NT2/D1 (cell line): ENCODE measurements around the gene TRIM3.
A peak's percentile ranks its signal among the peaks of the same experiment; 100 is the strongest.

Source experiments
- DNase-seq: peaks from one replicate; pipeline ENCODE4 v3.0.0-alpha.2; 2011; ENCODE audit warnings: low read depth, low spot score
- H3K27me3 ChIP-seq: 2 replicates; pipeline ENCODE4 v1.6.0; 2011; ENCODE audit warnings: mild to moderate bottlenecking; ENCODE audit not compliant: insufficient read length, insufficient read depth
- H3K36me3 ChIP-seq: 2 replicates; pipeline ENCODE4 v1.6.1; 2011; ENCODE audit warnings: mild to moderate bottlenecking, low read length, mixed read lengths; ENCODE audit not compliant: insufficient read depth, insufficient read length
- H3K4me1 ChIP-seq: 2 replicates; pipeline ENCODE4 v1.5.1; 2011; ENCODE audit not compliant: insufficient read depth, insufficient read length
- H3K4me3 ChIP-seq: 2 replicates; pipeline ENCODE4 v1.5.1; 2011; ENCODE audit warnings: low read depth; ENCODE audit not compliant: insufficient read length
- H3K9ac ChIP-seq: 2 replicates; pipeline ENCODE4 v1.6.0; 2011; ENCODE audit warnings: low read depth; ENCODE audit not compliant: insufficient read length
- H3K9me3 ChIP-seq: 2 replicates; pipeline ENCODE4 v1.5.1; 2011; ENCODE audit warnings: mild to moderate bottlenecking, low read length; ENCODE audit not compliant: insufficient read depth
- SUZ12 ChIP-seq: IDR thresholded peaks from 2 replicates; pipeline ENCODE4 v1.6.1; 2011; ENCODE audit not compliant: insufficient read length, insufficient read depth; ENCODE audit errors: extremely low read depth
- YY1 ChIP-seq: IDR thresholded peaks from 2 replicates; pipeline ENCODE4 v1.6.1; 2011; ENCODE audit not compliant: insufficient read length, insufficient read depth
- ZNF274 ChIP-seq: IDR thresholded peaks from 2 replicates; pipeline ENCODE4 v1.6.1; 2011; ENCODE audit warnings: mild to moderate bottlenecking, low read depth, low read length

The TRIM3 gene

DNA sequence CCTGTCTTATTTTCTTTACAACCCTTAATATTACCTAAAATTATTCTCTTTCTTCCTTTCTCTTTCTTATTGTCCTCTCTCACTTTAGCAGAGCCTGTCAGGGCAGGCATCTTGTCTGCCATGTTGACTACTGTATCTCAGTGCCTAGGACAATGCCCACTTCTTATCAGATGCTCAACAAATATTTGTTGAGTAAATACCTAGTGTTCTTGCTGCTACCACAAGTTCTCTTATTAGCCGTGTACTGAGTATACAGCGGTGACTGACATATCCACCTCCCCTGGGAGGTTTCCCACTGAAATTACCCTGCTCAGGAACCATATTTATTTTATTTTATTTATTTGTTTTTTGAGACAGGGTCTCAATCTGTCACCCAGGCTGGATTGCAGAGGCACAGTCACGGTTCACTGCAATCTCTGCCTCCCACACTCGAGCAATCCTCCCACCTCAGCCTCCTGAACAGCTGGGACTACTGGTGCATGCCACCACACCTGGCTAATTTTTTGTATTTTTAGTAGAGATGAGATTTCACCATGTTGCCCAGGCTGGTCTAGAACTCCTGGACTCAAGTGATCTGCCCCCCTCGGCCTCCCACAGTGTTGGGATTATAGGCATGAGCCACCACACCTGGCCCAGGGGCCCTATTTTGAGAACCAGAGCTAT, 39.6 kb downstream of the TRIM3 start:
- Histone ChIP-seq H3K27me3 (no peaks in the 10 kb centered on the region), H3K9ac (no peak overlapping the region), H3K9me3 (no peaks in the 10 kb centered on the region), H3K4me3 (no peak overlapping the region), H3K4me1 (no peaks in the 10 kb centered on the region), H3K36me3 (no peaks in the 10 kb centered on the region)
- no peak for DNase-seq
- no peak for TF ChIP-seq SUZ12
- TF ChIP-seq YY1 = no peak
- TF ChIP-seq ZNF274 = no peak

DNA sequence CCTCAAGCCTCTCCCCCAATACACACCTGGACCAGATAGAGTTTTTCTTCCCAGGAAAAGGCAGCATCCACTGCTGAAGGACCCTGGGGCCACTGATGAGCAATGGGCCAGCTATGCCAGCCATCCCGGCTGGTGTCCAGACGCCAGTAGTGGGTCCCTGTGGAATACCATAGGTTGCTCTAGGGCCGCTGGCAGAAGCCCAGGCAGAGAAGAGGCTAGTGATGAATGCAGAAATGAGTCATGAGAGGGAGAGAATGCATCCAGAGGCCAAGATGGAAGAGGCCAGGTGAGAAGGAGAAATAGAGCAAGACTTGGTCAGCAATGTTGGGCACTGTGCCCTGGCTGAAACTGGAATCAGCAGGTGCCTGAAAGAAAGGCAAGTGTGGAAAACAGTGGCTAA, 41.9 kb downstream of the TRIM3 start:
- TF ChIP-seq SUZ12 = no peak
- TF ChIP-seq ZNF274 = no peak
- TF ChIP-seq YY1 = no peak
- no peaks in the 10 kb centered on the region for H3K4me1 ChIP-seq
- no peaks in the 10 kb centered on the region for H3K36me3 ChIP-seq
- no peak for DNase-seq
- no peak overlapping the region for H3K4me3 ChIP-seq
- H3K9me3 ChIP-seq = no peaks in the 10 kb centered on the region
- no peaks in the 10 kb centered on the region for H3K27me3 ChIP-seq
- no peak overlapping the region for H3K9ac ChIP-seq

DNA sequence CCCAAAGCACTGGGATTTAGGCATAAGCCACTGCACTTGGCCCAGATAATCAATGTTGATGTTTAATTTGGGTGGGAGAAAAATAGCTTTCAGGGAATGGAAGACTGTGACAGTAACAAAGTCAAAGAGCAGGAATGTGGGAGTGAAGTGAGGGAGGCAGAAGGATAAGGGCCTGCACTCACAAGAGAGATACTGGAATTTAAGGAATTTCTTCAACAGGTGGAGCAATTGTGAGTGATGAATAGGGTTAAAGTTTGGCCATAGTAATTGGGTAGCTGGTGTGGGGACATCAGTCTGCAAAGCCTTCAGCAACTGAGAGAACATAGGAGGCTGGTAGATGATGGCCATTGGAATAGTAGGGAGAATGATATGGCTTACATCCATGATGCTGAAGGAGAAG, 46.2 kb downstream of the TRIM3 start:
- H3K4me3 ChIP-seq = no peak overlapping the region
- peak; percentile 39 for DNase-seq
- no peaks in the 10 kb centered on the region for H3K27me3 ChIP-seq
- no peaks in the 10 kb centered on the region for H3K9me3 ChIP-seq
- no peaks in the 10 kb centered on the region for H3K36me3 ChIP-seq
- no peak overlapping the region for H3K9ac ChIP-seq
- TF ChIP-seq SUZ12 (no peak), YY1 (no peak), ZNF274 (no peak)
- no peaks in the 10 kb centered on the region for H3K4me1 ChIP-seq

DNA sequence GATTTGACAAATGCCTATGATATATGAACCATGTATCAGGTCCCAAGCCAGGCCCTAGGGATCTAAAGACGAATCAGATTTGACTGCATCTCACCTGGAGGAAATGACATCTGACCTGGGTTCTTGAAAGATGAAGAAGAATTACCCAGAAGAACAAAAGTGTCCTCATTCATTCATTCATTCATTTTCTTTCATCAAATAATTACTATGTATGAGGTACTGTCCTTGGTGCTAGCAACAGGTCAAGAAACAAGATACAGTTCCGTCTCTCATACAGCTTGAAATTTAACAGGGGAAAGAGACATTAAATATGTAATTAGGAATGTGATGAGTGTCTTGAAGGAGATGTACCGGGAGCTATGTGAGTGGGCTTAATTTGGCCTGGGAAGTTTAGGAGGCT, 53.1 kb downstream of the TRIM3 start:
- no peaks in the 10 kb centered on the region for H3K9me3 ChIP-seq
- no peaks in the 10 kb centered on the region for H3K36me3 ChIP-seq
- no peak for TF ChIP-seq ZNF274
- TF ChIP-seq SUZ12 = no peak
- TF ChIP-seq YY1 = no peak
- DNase-seq = no peak
- peaks cover 30% of the 10 kb centered on the region for H3K27me3 ChIP-seq
- no peak overlapping the region for H3K4me3 ChIP-seq
- H3K4me1 ChIP-seq = peaks cover 3% of the 10 kb centered on the region
- H3K9ac ChIP-seq = no peak overlapping the region

DNA sequence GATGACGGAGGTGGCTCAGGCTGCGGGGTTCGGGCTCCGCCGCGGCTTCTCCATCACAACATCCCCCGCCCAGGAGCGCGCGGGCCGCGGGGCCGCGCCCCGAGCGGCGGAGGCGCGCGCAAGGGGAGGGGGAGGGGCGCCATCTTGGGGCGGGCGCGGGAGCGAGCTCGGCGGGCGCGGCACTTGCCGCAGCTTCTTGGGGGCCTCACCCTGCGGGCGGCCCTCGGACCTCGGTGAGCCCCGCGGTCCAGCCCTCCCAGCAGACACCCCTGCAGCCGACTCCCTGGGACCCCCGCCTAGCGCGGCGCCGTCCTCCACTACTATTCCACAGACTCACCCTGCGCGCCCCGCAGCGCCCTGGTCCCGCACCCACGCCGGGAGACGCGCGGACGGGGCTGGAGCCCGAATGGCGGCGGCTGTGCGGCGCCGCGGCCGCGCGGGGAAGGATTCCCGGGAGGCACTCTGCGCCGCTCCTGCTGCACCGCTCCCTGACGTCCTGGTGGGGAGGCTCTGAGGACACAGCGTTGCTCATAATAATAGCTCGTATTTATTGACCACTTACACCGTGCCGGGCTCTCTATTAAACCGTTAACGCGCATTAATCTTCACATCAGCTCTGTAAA, 54.6 kb downstream of the TRIM3 start, which contains the start of gene APBB1:
APBB1 (minus strand) TSS at position 86 of the 623 bp plus-strand sequence. CDS start 7,747 bp downstream, outside the sequence.
- peaks cover 30% of the 10 kb centered on the region for H3K27me3 ChIP-seq
- H3K36me3 ChIP-seq = no peaks in the 10 kb centered on the region
- peak within 1 kb of the TSS; percentile 76 for H3K4me3 ChIP-seq
- no peaks in the 10 kb centered on the region for H3K9me3 ChIP-seq
- peak within 1 kb of the TSS; percentile 86 for H3K9ac ChIP-seq
- peaks cover 3% of the 10 kb centered on the region for H3K4me1 ChIP-seq
- DNase-seq = no peak
- TF ChIP-seq YY1 (peak; percentile 25), SUZ12 (peak; percentile 44), ZNF274 (no peak)

DNA sequence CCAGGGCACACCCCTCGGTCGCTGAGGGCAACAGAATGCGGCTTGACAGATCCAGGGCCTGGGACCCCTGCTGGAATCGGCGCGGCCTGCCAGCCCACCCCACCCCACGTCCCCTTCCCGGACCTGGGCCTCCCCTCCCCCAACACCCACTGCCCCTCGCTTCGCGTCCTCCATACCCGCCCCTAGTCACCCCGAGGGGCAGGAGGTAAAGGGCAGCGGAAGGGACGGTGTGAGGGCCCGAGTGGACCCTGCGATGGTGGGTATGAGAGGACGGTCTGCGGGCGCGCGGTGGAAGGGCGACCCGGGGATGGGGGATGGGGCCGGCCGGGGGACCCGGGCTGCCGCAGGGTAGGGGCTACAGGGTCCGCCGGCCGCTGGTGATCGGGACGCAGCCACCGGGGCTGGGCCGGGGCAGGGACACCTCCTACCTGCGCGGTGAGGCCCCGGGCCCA, 55.2 kb downstream of the TRIM3 start:
- Histone ChIP-seq H3K4me3 (peak overlapping the region; percentile 76), H3K9me3 (no peaks in the 10 kb centered on the region), H3K36me3 (no peaks in the 10 kb centered on the region), H3K27me3 (peaks cover 30% of the 10 kb centered on the region), H3K4me1 (peaks cover 3% of the 10 kb centered on the region), H3K9ac (peak overlapping the region; percentile 86)
- no peak for DNase-seq
- TF ChIP-seq YY1 (no peak), SUZ12 (no peak), ZNF274 (no peak)

DNA sequence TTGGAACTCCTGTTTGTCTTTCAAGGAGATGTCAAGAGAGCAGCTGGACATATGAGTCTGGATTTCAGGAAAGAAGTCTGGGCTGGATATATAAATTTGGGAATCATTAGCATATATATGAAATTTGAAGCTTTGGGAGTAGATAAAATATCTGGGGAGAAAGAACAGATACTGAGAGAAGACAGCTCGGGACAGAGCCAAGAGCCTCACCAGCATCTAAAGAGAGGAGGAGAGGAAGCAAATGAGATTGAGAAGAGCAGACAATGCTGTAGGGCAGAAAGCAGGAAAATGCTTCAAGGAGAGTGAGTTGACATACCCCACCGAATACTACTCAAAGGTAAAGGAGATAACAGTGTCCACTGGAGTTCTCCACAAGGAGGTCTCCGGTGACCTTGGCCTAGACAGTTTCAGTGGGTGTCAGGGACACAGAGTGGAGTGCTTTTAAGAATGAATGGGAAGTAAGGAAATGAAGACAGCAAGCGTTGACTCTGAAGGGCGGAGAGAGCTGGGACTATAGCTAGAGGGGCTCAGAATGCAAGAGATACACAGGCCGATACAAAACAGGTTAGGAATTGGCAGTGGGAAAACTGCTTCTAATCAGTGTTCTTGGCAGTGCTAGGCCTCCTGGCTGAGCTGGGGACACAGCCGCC, 55.7 kb downstream of the TRIM3 start:
- H3K9me3 ChIP-seq = no peaks in the 10 kb centered on the region
- DNase-seq = no peak
- peaks cover 30% of the 10 kb centered on the region for H3K27me3 ChIP-seq
- peak overlapping the region; percentile 76 for H3K4me3 ChIP-seq
- H3K36me3 ChIP-seq = no peaks in the 10 kb centered on the region
- H3K4me1 ChIP-seq = peaks cover 3% of the 10 kb centered on the region
- no peak for TF ChIP-seq YY1
- TF ChIP-seq SUZ12 = no peak
- TF ChIP-seq ZNF274 = no peak
- H3K9ac ChIP-seq = peak overlapping the region; percentile 14

DNA sequence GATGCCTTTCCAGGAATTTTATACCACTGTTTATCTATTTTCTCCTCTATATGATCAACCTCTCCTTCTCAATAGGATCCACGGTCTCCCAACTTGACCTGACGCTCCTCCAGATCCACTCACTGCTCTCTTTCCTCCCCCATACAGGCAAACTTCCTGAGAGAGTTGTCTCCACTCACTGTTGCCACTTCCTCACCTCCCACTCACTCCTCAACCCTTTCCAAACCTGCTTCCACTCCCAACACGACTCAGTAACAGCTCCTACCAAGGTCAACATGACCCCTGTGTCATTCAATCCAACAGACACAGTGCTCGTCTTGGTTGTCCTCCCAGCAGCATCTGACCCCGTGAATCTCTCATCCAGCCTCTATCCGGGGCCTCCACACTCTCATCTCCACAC, 57.9 kb downstream of the TRIM3 start:
- peaks cover 26% of the 10 kb centered on the region for H3K27me3 ChIP-seq
- no peak overlapping the region for H3K9ac ChIP-seq
- H3K4me1 ChIP-seq = peaks cover 3% of the 10 kb centered on the region
- DNase-seq = no peak
- no peaks in the 10 kb centered on the region for H3K36me3 ChIP-seq
- TF ChIP-seq ZNF274 = no peak
- TF ChIP-seq YY1 = no peak
- no peak for TF ChIP-seq SUZ12
- no peaks in the 10 kb centered on the region for H3K9me3 ChIP-seq
- no peak overlapping the region for H3K4me3 ChIP-seq
